ENCODE results near the gene LYRM7.

Gene LYRM7

DNA sequence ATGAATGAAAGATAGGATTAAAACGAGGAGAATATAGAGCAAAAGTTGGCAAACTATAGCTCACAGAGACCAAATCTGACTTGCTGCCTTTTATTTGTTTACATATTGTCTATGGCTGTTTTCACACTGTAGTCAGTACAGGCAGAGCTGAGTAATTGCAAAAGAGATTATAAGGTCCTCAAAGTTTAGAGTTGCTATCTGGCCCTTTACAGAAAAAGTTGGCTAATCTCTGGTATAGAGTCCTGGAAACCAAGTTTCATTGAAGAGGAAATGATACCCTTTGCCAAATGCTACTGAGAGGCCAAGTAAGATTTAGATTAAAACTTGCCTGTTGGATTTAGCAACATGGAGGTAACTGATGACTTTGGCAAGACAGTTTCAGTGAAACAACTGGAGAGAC is 36.0 kb downstream of the LYRM7 start:
- TF ChIP-seq, protein P1, sequence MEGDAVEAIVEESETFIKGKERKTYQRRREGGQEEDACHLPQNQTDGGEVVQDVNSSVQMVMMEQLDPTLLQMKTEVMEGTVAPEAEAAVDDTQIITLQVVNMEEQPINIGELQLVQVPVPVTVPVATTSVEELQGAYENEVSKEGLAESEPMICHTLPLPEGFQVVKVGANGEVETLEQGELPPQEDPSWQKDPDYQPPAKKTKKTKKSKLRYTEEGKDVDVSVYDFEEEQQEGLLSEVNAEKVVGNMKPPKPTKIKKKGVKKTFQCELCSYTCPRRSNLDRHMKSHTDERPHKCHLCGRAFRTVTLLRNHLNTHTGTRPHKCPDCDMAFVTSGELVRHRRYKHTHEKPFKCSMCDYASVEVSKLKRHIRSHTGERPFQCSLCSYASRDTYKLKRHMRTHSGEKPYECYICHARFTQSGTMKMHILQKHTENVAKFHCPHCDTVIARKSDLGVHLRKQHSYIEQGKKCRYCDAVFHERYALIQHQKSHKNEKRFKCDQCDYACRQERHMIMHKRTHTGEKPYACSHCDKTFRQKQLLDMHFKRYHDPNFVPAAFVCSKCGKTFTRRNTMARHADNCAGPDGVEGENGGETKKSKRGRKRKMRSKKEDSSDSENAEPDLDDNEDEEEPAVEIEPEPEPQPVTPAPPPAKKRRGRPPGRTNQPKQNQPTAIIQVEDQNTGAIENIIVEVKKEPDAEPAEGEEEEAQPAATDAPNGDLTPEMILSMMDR (IDR thresholded peaks at IDR 0.05), result no peak

DNA sequence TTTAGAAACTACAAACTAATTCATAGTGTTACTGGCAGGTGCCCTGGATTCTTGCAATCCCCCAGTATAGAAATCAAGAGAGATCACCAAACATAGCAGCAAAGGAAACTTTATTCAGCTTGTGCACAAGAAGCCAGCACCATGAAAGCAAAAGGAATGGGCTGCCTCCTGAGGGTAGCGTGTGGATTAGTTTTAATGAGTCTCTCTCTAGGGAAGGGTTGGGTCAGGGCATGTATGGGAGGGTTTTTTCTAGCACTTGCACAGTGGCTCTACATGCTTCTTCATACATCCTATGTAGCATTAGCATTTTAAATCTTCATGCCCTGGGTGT is 38.4 kb downstream of the LYRM7 start:
- TF ChIP-seq, protein P1 (IDR thresholded peaks at IDR 0.05), result no peak

GRCh38 chr5:131209506-131210150 is 38.9 kb downstream of the LYRM7 start:
- TF ChIP-seq, protein P1 (IDR thresholded peaks at IDR 0.05), result no peak

DNA sequence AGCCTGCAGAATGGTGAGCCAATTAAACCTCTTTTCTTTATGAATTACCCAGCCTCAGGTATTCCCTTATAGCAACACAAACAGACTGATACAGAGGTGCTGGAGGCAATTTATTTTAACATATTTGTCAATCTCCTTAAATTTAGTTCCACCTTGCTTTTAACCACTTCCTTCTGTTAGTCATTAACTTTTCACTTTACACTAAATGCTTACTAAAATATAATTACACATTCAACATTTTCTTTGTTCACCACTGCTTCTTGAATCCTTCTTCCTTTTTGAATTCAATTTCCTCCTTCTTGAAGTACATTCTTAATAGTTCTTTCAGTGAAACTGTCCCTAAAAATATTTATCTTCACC is 39.4 kb downstream of the LYRM7 start:
- TF ChIP-seq, protein P1 (IDR thresholded peaks at IDR 0.05), result no peak

DNA sequence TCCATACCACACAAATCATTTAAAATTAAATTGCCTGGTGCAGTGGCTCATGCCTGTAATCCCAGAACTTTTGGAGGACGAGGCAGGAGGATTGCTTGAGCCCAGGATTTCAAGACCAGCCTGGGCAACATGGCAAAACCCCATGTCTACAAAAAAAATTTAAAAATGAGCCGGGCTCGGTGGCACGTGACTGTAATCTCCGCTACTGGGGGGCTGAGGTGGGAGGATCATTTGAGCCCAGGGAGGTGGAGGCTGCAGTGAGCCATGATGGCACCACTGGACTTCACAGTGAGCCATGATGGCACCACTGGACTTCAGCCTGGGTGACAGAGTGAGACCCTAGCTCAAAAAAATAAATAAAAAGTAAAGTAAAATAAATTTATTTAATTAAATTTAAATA is 40.9 kb downstream of the LYRM7 start:
- TF ChIP-seq, protein P1 (IDR thresholded peaks at IDR 0.05), result no peak

- TF ChIP-seq, protein P1 (IDR thresholded peaks at IDR 0.05), result no peak
These were observed 41.8 kb downstream of the LYRM7 start for GRCh38 chr5:131212471-131213021.

- TF ChIP-seq, protein P1 (IDR thresholded peaks at IDR 0.05), result no peak
These were observed 44.0 kb downstream of the LYRM7 start for GRCh38 chr5:131214609-131215227.
